Right lobe of liver (tissue), 4 donors: Measurements from ENCODE around the gene TMX1.

Source experiments
- CTCF ChIP-seq, 4 donors: fragments of 200-600 bp in 3 of 4; fragments of 450-650 bp in 1 of 4; IDR thresholded peaks; one replicate each; pipeline versions ENCODE4 v1.5.1 to v1.8.0; 2016 to 2022; ENCODE audit warnings: antibody characterized with exemption in 4 of 4, mild to moderate bottlenecking in 2 of 4
- POLR2A ChIP-seq: fragments of 450-650 bp; IDR thresholded peaks from one replicate; pipeline ENCODE4 v1.6.1; 2017; ENCODE audit warnings: antibody characterized with exemption, mild to moderate bottlenecking
- donor health status: DM: no; HTN: no; CAD: no.
- donor health status: DM: no; HTN: no; CAD: no.
- donor health status: DM: no; HTN: yes; CAD: no.

- TF ChIP-seq CTCF (IDR thresholded peaks at IDR 0.05) (no peak), POLR2A (no peak)
These were observed 3.7 kb upstream of the TMX1 start for GRCh38 chr14:51236314-51236713.
